Measurements from ENCODE around the gene TRIM16. TPM values are rescaled to one million over a fixed set of nuclear protein-coding genes. Genes with fewer than 3 reads are reported as not detected.

TRIM16 gene
- 247 to 294 TPM (median 260 TPM) in 5 replicates for total RNA-seq (2022; extraction: Qiagen RNA extraction; ENCODE audit: low read depth)

GRCh38 chr17:15683824-15684478 lies at the start of gene TRIM16:
TRIM16 (minus strand) TSS chr17:15684311; CDS start chr17:15651609, 32,702 bp downstream.

DNA sequence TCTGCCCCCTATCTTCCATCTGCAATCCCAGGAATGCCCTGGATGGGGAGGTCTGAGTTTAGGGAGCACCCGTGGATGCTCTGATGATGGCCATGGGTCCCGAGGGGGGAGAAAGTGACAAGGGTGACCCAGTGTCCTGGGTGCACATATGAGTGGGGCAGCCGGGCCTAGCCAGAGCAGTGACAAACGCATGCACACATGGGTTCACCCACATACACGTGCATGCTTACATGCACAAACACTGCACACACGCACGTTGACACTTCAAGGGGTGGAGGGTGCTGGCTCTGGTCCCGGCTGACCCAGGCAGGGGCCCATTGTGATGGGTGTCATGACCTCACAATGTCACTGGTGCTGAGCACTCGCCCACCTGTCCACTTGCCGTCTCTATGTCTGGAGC lies 47.8 kb upstream of the TRIM16 start, which contains the start of gene TBC1D26:
Gene TBC1D26 (plus strand): TSS at position 384 of the 400 bp plus-strand sequence. CDS start 3,066 bp downstream, outside the sequence.

DNA sequence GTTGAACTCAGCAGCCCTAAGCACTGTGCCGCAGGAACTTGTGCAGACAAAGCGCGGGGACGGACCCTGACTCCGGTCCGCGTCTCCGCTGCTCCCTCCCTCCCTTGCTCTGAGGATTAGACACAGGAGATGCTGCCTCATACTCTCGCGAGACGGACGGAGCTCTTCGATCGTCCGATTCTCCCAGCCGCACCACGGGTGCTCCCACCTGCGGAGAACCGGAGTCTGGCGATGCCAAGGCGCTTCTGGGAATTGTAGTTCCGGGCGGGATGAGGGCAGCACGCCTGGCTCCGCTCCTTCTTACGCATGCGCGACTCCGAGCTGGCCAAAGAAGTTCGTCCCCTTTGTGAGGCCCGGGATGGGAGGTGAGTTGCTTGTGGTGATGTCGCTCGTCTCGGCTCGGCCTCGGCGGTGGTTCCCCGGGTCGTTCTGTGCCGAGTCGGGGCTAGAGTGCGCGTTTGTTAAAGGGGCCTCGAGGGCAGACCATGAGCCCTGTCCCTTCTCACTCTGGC lies 15.4 kb upstream of the TRIM16 start, which contains the start of gene ZNF286A:
Gene ZNF286A (plus strand): TSS at position 340 of the 512 bp plus-strand sequence. CDS start 578 bp downstream, outside the sequence.

DNA sequence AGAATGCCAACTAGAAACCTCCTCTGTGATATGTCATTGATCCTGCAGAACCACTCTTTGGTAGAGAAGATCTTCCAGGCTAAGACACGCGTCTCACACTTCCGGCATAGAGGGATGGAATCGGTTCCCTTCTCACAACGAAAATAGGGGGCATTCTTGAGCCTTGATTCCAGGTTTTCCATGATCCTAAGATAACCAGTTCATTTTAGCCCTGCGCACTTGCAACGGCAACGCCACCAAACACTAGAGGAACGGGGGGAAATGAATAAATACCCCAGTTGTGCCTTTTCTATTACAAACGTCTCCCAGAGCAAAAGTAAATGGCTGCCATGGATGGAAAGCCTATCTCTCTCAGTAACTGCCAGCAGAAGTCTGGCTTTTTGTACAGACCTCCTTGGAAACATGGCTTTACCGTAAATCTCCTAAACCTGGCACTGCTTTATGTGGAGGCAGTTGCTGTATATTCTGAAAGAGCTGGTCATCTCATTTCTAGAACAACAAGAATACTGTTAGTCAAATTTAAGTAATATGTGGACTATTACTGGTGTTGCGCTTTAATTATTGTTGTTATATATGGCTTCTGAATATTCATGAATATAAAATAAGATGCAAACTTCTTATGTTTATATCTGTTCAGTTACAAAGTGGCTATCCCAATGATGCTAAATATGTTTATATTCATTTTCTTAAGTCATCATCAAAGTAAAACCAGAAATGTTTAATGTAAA lies 64.6 kb downstream of the TRIM16 start, which contains the start of gene FBXW10B:
Gene FBXW10B (minus strand): TSS at position 374 of the 728 bp plus-strand sequence. CDS start 192 bp downstream, at position 182.

Other genes starting within 250 kb of the TRIM16 start
- 0.64 to 1.7 TPM (median 0.78 TPM) in 4 of 5 replicates, not detected in the other for gene CDRT4, start 216.7 kb downstream of the TRIM16 start, total RNA-seq (2022; extraction: Qiagen RNA extraction; ENCODE audit: low read depth)
- gene TVP23C, start 120.8 kb downstream of the TRIM16 start, total RNA-seq (2022; extraction: Qiagen RNA extraction; ENCODE audit: low read depth), result 7.4 to 10.5 TPM (median 9.1 TPM) in 5 replicates
- 2.4 to 4.2 TPM (median 3.1 TPM) in 5 replicates for gene FBXW10B, start 64.6 kb downstream of the TRIM16 start, total RNA-seq (2022; extraction: Qiagen RNA extraction; ENCODE audit: low read depth)
- 20.5 to 40.2 TPM (median 27.1 TPM) in 5 replicates for gene ZNF286A, start 15.4 kb upstream of the TRIM16 start, total RNA-seq (2022; extraction: Qiagen RNA extraction; ENCODE audit: low read depth)
- 0.06 to 0.08 TPM in 2 of 5 replicates, not detected in the others for gene TBC1D26, start 48.0 kb upstream of the TRIM16 start, total RNA-seq (2022; extraction: Qiagen RNA extraction; ENCODE audit: low read depth)